PC-9 (cell line): ENCODE measurements around the gene PCDHGA6. TPM values are rescaled to one million over a fixed set of nuclear protein-coding genes. Genes with fewer than 3 reads are reported as not detected.

Source experiments
- BruUV-seq: library from RNA; stranded (reverse); fragments of 400-500 nt; replicated peaks from 2 replicates; lab custom pipeline; 2021; lab: Mats Ljungman, UMichigan
- CTCF ChIA-PET: fragments of 300-600 bp; sonication (Branson Sonifier 250); formaldehyde crosslinking; loops from one replicate; lab custom pipeline; 2022; ENCODE audit warnings: antibody characterized with exemption; lab: Charles Lee
- POLR2A ChIA-PET: fragments of 300-600 bp; sonication (Branson Sonifier 250); formaldehyde crosslinking; loops from one replicate; lab custom pipeline; 2022; ENCODE audit warnings: antibody characterized with exemption; ENCODE audit not compliant: unreplicated experiment; lab: Charles Lee
- DNase-seq, 2 experiments: peaks; one replicate each; pipeline versions ENCODE4 v3.0.0 to v3.0.0-alpha.2; 2015 to 2022; ENCODE audit warnings: mixed read lengths in 1 of 2
- H2AFZ ChIP-seq: fragments of 200-600 bp; sonication (generic); 2 replicates; pipeline ENCODE4 v1.8.1; 2017; ENCODE audit warnings: antibody characterized with exemption
- H3F3A ChIP-seq: fragments of 200-600 bp; sonication (generic); 2 replicates; pipeline ENCODE4 v1.8.1; 2017; ENCODE audit warnings: antibody characterized with exemption, mild to moderate bottlenecking, low read depth; ENCODE audit not compliant: insufficient read depth
- H3K27ac ChIP-seq: fragments of 200-600 bp; sonication (generic); 2 replicates; pipeline ENCODE4 v1.6.1; 2016; ENCODE audit warnings: mixed run types
- H3K27me3 ChIP-seq: fragments of 200-600 bp; sonication (generic); 2 replicates; pipeline ENCODE4 v1.6.1; 2016; ENCODE audit warnings: low read depth, mixed run types; ENCODE audit not compliant: insufficient read depth
- H3K36me3 ChIP-seq: fragments of 200-600 bp; sonication (generic); 2 replicates; pipeline ENCODE4 v1.6.1; 2016; ENCODE audit warnings: low read depth, mixed run types
- H3K4me1 ChIP-seq: fragments of 200-600 bp; sonication (generic); replicated peaks from 2 replicates; pipeline ENCODE4 v1.6.1; 2016; ENCODE audit warnings: mixed run types; ENCODE audit not compliant: insufficient read depth
- H3K4me2 ChIP-seq: fragments of 200-600 bp; sonication (generic); 2 replicates; pipeline ENCODE4 v1.6.1; 2017; ENCODE audit warnings: mixed run types
- H3K4me3 ChIP-seq: fragments of 200-600 bp; sonication (generic); 2 replicates; pipeline ENCODE4 v1.6.1; 2016; ENCODE audit warnings: mixed run types
- H3K79me2 ChIP-seq: fragments of 200-600 bp; sonication (generic); 2 replicates; pipeline ENCODE4 v1.6.1; 2017; ENCODE audit warnings: low read depth, mixed run types
- H3K9me2 ChIP-seq: fragments of 200-600 bp; sonication (generic); 2 replicates; pipeline ENCODE4 v1.8.1; 2017; ENCODE audit warnings: mild to moderate bottlenecking; ENCODE audit not compliant: insufficient read depth
- H3K9me3 ChIP-seq: fragments of 200-600 bp; sonication (generic); 2 replicates; pipeline ENCODE4 v1.8.1; 2016; ENCODE audit warnings: low read depth; ENCODE audit not compliant: insufficient read depth
- H4K20me1 ChIP-seq: fragments of 200-600 bp; sonication (generic); 2 replicates; pipeline ENCODE4 v1.8.1; 2017; ENCODE audit not compliant: insufficient read depth
- EZH2 ChIP-seq: fragments of 200-600 bp; sonication (generic); IDR thresholded peaks from 2 replicates; pipeline ENCODE4 v1.8.0; 2017; ENCODE audit warnings: antibody characterized with exemption, low read depth
- intact Hi-C: fragments of 100-400 bp; cut with micrococcal nuclease; formaldehyde crosslinking; loops from one replicate; pipeline ENCODE4 v1.10.0; 2022; ENCODE audit not compliant: unreplicated experiment
- total RNA-seq: library from RNA; stranded (reverse); gene quantifications from 2 replicates; pipeline ENCODE4 v1.2.3, GENCODE V29; 2021
- TF ChIP-seq, protein P1 (sequence below): fragments of 200-600 bp; sonication (generic); conservative IDR thresholded peaks from 2 replicates; pipeline ENCODE4 v1.6.1; 2017; ENCODE audit warnings: mixed run types, antibody characterized with exemption, mild to moderate bottlenecking, moderate library complexity

Gene PCDHGA6
- total RNA-seq, 1 experiment from 2014 or later = 0.17 TPM

DNA sequence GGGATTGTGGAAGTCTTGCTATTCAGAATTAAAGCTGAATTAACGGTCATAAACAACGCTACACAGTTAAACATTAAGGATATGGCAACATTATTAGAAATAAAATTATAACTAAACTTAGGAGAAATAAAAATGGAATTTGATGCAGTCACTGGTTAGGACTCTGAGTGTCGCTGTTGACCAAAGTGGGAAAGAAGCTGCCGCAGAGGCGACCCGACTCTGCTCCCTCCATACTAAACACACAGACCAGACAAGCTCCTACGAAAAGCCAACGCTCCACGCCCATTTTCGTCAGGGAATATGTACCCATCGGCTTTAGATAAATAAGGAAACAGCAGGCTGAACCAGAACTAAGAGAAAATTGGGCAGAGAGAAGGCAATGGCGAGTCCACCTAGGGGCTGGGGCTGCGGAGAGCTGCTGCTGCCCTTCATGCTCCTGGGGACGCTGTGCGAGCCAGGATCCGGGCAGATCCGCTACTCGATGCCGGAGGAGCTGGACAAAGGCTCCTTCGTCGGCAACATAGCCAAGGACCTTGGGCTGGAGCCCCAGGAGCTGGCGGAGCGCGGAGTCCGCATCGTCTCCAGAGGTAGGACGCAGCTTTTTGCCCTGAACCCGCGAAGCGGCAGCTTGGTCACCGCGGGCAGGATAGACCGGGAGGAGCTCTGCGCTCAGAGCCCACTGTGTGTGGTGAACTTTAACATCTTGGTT is 9.6 kb upstream of the PCDHGA6 start, which contains the start of gene PCDHGA5:
PCDHGA5 (plus strand) TSS at position 211 of the 709 bp plus-strand sequence; CDS start at position 380, 169 bp downstream.
- POLR2A ChIA-PET = no interaction called here
- intact Hi-C loops = no loop called here

DNA sequence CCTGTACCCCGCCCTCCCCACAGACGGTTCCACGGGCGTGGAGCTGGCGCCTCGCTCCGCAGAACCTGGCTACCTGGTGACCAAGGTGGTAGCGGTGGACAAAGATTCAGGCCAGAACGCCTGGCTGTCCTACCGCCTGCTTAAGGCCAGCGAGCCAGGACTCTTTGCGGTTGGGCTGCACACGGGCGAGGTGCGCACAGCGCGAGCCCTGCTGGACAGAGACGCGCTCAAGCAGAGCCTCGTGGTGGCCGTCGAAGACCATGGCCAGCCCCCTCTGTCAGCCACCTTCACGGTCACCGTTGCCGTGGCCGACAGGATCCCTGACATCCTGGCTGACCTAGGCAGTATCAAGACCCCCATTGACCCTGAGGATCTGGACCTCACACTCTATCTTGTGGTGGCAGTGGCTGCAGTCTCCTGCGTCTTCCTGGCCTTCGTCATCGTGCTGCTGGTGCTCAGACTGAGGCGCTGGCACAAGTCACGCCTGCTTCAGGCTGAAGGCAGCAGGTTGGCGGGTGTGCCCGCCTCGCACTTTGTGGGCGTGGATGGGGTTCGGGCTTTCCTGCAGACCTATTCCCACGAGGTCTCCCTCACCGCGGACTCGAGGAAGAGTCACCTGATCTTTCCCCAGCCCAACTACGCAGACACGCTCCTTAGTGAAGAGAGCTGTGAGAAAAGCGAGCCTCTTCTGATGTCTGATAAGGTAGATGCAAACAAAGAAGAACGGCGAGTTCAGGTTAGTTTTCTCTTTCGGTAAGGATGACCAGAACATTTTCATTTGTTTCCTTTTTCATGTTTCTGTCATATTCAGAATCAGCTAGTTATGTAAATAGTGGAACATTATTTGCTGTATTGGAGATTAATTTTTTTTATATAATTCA is 7.4 kb upstream of the PCDHGA6 start:
- POLR2A ChIA-PET = no interaction called here
- Histone ChIP-seq H3K79me2 (no peaks in the 10 kb centered on the region), H3K9me3 (peaks cover 5% of the 10 kb centered on the region; the same call in 1 of the 2 replicates), H3K36me3 (no peaks in the 10 kb centered on the region), H2AFZ (no peak overlapping the region), H4K20me1 (no peaks in the 10 kb centered on the region), H3K4me1 (no peaks in the 10 kb centered on the region), H3K9me2 (no peaks in the 10 kb centered on the region), H3K27ac (no peak overlapping the region), H3K4me2 (no peak overlapping the region), H3K4me3 (no peak overlapping the region), H3K27me3 (peaks cover 55% of the 10 kb centered on the region), H3F3A (no peaks in the 10 kb centered on the region)
- CTCF ChIA-PET = no interaction called here
- intact Hi-C loops = no loop called here
- no peak for TF ChIP-seq EZH2
- TF ChIP-seq, protein P1, sequence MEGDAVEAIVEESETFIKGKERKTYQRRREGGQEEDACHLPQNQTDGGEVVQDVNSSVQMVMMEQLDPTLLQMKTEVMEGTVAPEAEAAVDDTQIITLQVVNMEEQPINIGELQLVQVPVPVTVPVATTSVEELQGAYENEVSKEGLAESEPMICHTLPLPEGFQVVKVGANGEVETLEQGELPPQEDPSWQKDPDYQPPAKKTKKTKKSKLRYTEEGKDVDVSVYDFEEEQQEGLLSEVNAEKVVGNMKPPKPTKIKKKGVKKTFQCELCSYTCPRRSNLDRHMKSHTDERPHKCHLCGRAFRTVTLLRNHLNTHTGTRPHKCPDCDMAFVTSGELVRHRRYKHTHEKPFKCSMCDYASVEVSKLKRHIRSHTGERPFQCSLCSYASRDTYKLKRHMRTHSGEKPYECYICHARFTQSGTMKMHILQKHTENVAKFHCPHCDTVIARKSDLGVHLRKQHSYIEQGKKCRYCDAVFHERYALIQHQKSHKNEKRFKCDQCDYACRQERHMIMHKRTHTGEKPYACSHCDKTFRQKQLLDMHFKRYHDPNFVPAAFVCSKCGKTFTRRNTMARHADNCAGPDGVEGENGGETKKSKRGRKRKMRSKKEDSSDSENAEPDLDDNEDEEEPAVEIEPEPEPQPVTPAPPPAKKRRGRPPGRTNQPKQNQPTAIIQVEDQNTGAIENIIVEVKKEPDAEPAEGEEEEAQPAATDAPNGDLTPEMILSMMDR = no peak
- no TSS peak for BruUV-seq
- DNase-seq = no peak

More for the DNA sequence above, 9.6 kb upstream of the PCDHGA6 start, which contains the start of gene PCDHGA5:
- no peak within 1 kb of the TSS for H3K27ac ChIP-seq
- peaks cover 12% of the 10 kb centered on the region; the same call in 1 of the 2 replicates for H3K9me3 ChIP-seq
- TF ChIP-seq, protein P1 = no peak
- TF ChIP-seq EZH2 = no peak
- H3K27me3 ChIP-seq = peaks cover 36% of the 10 kb centered on the region
- DNase-seq = no peak
- no peaks in the 10 kb centered on the region for H3K79me2 ChIP-seq
- H3K9me2 ChIP-seq = no peaks in the 10 kb centered on the region
- H3K4me3 ChIP-seq = no peak within 1 kb of the TSS
- H3K4me1 ChIP-seq = no peaks in the 10 kb centered on the region
- H3F3A ChIP-seq = no peaks in the 10 kb centered on the region
- H3K36me3 ChIP-seq = no peaks in the 10 kb centered on the region
- H3K4me2 ChIP-seq = no peak within 1 kb of the TSS
- CTCF ChIA-PET = no interaction called here
- no peaks in the 10 kb centered on the region for H4K20me1 ChIP-seq
- no peak within 1 kb of the TSS for H2AFZ ChIP-seq
- BruUV-seq = no TSS peak
